ENCODE data around the gene PTGIS.

PTGIS gene

DNA sequence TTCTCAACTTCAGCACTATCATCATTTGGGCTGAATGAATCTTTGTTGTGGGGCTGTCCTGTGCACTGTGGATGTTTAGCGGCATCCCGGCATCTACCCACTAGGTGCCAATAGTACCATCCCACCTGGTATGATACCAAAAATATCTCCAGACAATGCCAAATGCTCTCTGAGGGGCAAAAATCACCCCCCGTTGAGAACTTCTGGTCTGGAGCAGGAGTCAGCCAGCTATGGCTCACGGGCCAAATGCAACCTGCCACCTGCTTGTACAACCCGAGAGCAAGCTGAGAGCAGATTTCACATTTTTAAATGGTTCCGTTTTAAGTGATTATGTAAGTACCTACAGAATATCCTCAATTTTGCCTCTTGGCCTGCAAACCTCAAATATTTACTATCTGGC lies 112.2 kb downstream of the PTGIS start:
- H3K9me3 ChIP-seq, result no peaks in the 10 kb centered on the region
- TF ChIP-seq, protein P1, sequence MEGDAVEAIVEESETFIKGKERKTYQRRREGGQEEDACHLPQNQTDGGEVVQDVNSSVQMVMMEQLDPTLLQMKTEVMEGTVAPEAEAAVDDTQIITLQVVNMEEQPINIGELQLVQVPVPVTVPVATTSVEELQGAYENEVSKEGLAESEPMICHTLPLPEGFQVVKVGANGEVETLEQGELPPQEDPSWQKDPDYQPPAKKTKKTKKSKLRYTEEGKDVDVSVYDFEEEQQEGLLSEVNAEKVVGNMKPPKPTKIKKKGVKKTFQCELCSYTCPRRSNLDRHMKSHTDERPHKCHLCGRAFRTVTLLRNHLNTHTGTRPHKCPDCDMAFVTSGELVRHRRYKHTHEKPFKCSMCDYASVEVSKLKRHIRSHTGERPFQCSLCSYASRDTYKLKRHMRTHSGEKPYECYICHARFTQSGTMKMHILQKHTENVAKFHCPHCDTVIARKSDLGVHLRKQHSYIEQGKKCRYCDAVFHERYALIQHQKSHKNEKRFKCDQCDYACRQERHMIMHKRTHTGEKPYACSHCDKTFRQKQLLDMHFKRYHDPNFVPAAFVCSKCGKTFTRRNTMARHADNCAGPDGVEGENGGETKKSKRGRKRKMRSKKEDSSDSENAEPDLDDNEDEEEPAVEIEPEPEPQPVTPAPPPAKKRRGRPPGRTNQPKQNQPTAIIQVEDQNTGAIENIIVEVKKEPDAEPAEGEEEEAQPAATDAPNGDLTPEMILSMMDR (IDR thresholded peaks at IDR 0.05; ENCODE audit: low read depth, low read length), result no peak

More for the DNA sequence above, 112.2 kb downstream of the PTGIS start:
- no peak for DNase-seq
- Histone ChIP-seq H3K4me3 (ENCODE audit: low read depth, low read length) (no peak overlapping the region), H3K27me3 (no peaks in the 10 kb centered on the region), H3K4me1 (peaks cover 7% of the 10 kb centered on the region), H3K36me3 (no peaks in the 10 kb centered on the region)

Data from BE2C (cell line).